ENCODE results near the gene GRID1.

DNA sequence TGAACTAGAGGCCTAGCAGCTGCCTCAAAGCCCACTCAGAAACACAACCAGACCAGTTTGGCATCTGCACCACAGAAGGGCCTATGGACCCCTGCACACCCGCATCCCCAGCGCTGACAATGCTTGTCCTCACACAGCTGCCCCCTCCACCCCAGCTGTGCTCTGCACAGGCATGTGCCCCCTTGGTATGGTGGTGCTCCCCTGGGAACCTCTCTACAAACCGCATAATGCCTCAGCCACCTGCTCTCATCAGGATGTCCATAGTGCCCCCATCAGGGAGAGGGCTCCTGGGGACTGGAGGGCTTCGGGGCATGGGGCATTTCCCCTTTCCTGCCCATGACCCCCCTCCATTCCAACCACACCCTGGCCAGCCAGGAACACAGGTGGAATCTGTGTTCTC, 347.5 kb downstream of the GRID1 start:
- TF ChIP-seq, protein P1, sequence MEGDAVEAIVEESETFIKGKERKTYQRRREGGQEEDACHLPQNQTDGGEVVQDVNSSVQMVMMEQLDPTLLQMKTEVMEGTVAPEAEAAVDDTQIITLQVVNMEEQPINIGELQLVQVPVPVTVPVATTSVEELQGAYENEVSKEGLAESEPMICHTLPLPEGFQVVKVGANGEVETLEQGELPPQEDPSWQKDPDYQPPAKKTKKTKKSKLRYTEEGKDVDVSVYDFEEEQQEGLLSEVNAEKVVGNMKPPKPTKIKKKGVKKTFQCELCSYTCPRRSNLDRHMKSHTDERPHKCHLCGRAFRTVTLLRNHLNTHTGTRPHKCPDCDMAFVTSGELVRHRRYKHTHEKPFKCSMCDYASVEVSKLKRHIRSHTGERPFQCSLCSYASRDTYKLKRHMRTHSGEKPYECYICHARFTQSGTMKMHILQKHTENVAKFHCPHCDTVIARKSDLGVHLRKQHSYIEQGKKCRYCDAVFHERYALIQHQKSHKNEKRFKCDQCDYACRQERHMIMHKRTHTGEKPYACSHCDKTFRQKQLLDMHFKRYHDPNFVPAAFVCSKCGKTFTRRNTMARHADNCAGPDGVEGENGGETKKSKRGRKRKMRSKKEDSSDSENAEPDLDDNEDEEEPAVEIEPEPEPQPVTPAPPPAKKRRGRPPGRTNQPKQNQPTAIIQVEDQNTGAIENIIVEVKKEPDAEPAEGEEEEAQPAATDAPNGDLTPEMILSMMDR (conservative IDR thresholded peaks at IDR 0.05; ENCODE audit: low read depth, low read length): no peak
- no peak for TF ChIP-seq EZH2 (IDR thresholded peaks at IDR 0.05; ENCODE audit: low read length, unreplicated experiment)

All from PC-3 (cell line).